Osteocyte (in vitro differentiated cells): ENCODE measurements around the gene ADGRG6. TPM values are rescaled to one million over a fixed set of nuclear protein-coding genes. Genes with fewer than 3 reads are reported as not detected.

Experiments
- DNase-seq: peaks from one replicate; pipeline ENCODE4 v3.0.0; 2021; ENCODE audit warnings: mixed read lengths; ENCODE audit not compliant: unreplicated experiment; ENCODE audit errors: extremely low spot score
- H3K27ac Mint-ChIP-seq: one replicate; pipeline ENCODE4 v1.8.0; 2021; ENCODE audit warnings: mild to moderate bottlenecking, mixed read lengths; ENCODE audit not compliant: unreplicated experiment
- H3K27me3 Mint-ChIP-seq: one replicate; pipeline ENCODE4 v1.8.0; 2021; ENCODE audit warnings: mixed read lengths; ENCODE audit not compliant: unreplicated experiment
- H3K36me3 Mint-ChIP-seq: one replicate; pipeline ENCODE4 v1.8.0; 2021; ENCODE audit warnings: mixed read lengths; ENCODE audit not compliant: unreplicated experiment
- H3K4me1 Mint-ChIP-seq: one replicate; pipeline ENCODE4 v1.8.0; 2021; ENCODE audit warnings: mixed read lengths; ENCODE audit not compliant: unreplicated experiment
- H3K4me3 Mint-ChIP-seq: one replicate; pipeline ENCODE4 v1.8.0; 2021; ENCODE audit warnings: mild to moderate bottlenecking, moderate library complexity, mixed read lengths; ENCODE audit not compliant: unreplicated experiment
- H3K9me3 Mint-ChIP-seq: one replicate; pipeline ENCODE4 v1.8.0; 2021; ENCODE audit warnings: mixed read lengths; ENCODE audit not compliant: unreplicated experiment
- total RNA-seq: library from RNA; stranded (reverse); gene quantifications from 2 replicates; pipeline ENCODE4 v1.2.1, GENCODE V29; 2021
- TF ChIP-seq, protein P1 (sequence below): fragments of 200-600 bp; sonication (generic); IDR thresholded peaks from 2 replicates; pipeline ENCODE4 v1.5.0; 2021; ENCODE audit warnings: antibody characterized with exemption, mild to moderate bottlenecking, moderate library complexity

ADGRG6 gene
- total RNA-seq, 1 donor from 2014 or later, result 0.51 TPM

- TF ChIP-seq, protein P1, sequence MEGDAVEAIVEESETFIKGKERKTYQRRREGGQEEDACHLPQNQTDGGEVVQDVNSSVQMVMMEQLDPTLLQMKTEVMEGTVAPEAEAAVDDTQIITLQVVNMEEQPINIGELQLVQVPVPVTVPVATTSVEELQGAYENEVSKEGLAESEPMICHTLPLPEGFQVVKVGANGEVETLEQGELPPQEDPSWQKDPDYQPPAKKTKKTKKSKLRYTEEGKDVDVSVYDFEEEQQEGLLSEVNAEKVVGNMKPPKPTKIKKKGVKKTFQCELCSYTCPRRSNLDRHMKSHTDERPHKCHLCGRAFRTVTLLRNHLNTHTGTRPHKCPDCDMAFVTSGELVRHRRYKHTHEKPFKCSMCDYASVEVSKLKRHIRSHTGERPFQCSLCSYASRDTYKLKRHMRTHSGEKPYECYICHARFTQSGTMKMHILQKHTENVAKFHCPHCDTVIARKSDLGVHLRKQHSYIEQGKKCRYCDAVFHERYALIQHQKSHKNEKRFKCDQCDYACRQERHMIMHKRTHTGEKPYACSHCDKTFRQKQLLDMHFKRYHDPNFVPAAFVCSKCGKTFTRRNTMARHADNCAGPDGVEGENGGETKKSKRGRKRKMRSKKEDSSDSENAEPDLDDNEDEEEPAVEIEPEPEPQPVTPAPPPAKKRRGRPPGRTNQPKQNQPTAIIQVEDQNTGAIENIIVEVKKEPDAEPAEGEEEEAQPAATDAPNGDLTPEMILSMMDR, result no peak
- Mint-ChIP-seq H3K36me3 (no peaks in the 10 kb centered on the region), H3K27me3 (no peaks in the 10 kb centered on the region), H3K4me3 (no peak overlapping the region), H3K4me1 (peaks cover 14% of the 10 kb centered on the region), H3K9me3 (no peaks in the 10 kb centered on the region), H3K27ac (no peak overlapping the region)
- DNase-seq, result no peak
These were observed 108.0 kb downstream of the ADGRG6 start for GRCh38 chr6:142409794-142410193.

DNA sequence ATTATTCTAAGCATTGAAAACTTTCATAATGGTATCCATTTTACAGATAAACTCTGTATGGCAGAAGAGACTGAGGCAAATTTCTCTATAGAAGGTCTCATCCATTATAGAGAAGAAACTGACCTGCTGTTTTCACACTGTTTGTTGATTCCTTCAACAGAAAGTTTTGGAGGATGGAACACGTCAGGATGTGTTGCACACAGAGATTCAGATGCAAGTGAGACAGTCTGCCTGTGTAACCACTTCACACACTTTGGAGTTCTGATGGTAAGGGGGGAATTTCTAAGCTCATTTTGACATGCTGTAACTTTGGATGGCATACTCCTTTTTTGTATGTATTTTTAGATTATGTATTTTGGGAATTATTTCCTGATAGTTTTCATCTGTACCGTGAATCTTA is 109.3 kb downstream of the ADGRG6 start:
- H3K27me3 Mint-ChIP-seq, result no peaks in the 10 kb centered on the region
- H3K9me3 Mint-ChIP-seq, result no peaks in the 10 kb centered on the region
- H3K27ac Mint-ChIP-seq, result no peak overlapping the region
- no peaks in the 10 kb centered on the region for H3K36me3 Mint-ChIP-seq
- H3K4me3 Mint-ChIP-seq, result no peak overlapping the region
- TF ChIP-seq, protein P1, result no peak
- DNase-seq, result no peak
- peaks cover 20% of the 10 kb centered on the region for H3K4me1 Mint-ChIP-seq

GRCh38 chr6:142412241-142412640 is 110.4 kb downstream of the ADGRG6 start:
- Mint-ChIP-seq H3K4me3 (no peak overlapping the region), H3K27me3 (no peaks in the 10 kb centered on the region), H3K9me3 (no peaks in the 10 kb centered on the region), H3K4me1 (peaks cover 31% of the 10 kb centered on the region), H3K27ac (no peak overlapping the region), H3K36me3 (no peaks in the 10 kb centered on the region)
- TF ChIP-seq, protein P1, result no peak
- no peak for DNase-seq

- H3K4me1 Mint-ChIP-seq, result peaks cover 34% of the 10 kb centered on the region
- H3K9me3 Mint-ChIP-seq, result no peaks in the 10 kb centered on the region
- no peaks in the 10 kb centered on the region for H3K36me3 Mint-ChIP-seq
- H3K27me3 Mint-ChIP-seq, result no peaks in the 10 kb centered on the region
- TF ChIP-seq, protein P1, result no peak
- H3K27ac Mint-ChIP-seq, result no peak overlapping the region
- H3K4me3 Mint-ChIP-seq, result no peak overlapping the region
- DNase-seq, result no peak
These were observed 110.9 kb downstream of the ADGRG6 start for GRCh38 chr6:142412658-142413057.

- Mint-ChIP-seq H3K36me3 (no peaks in the 10 kb centered on the region), H3K9me3 (no peaks in the 10 kb centered on the region), H3K27ac (peak overlapping the region; percentile 57), H3K4me3 (no peak overlapping the region), H3K27me3 (no peaks in the 10 kb centered on the region), H3K4me1 (peaks cover 34% of the 10 kb centered on the region)
- TF ChIP-seq, protein P1, result no peak
- no peak for DNase-seq
These were observed 111.3 kb downstream of the ADGRG6 start for GRCh38 chr6:142413111-142413510.
